C4-2B (cell line): Measurements from ENCODE around the gene RBBP8NL.

Experiments
- CTCF ChIP-seq: fragments of 450-650 bp; conservative IDR thresholded peaks from 2 replicates; pipeline ENCODE4 v1.5.1; 2017; ENCODE audit warnings: mild to moderate bottlenecking
- ZFX ChIP-seq: fragments of 450-650 bp; IDR thresholded peaks from 2 replicates; pipeline ENCODE4 v1.6.1; 2017

- TF ChIP-seq CTCF (no peak), ZFX (no peak)
Observed at GRCh38 chr20:62446481-62446880, 19.1 kb upstream of the RBBP8NL start.
